ENCODE measurements around the gene MYRIP.
"Not testable (repeated sequence)": the region's sequence is repeated elsewhere in the genome, so short reads cannot be mapped to it uniquely, and the experiment has no call there.

MYRIP gene

DNA sequence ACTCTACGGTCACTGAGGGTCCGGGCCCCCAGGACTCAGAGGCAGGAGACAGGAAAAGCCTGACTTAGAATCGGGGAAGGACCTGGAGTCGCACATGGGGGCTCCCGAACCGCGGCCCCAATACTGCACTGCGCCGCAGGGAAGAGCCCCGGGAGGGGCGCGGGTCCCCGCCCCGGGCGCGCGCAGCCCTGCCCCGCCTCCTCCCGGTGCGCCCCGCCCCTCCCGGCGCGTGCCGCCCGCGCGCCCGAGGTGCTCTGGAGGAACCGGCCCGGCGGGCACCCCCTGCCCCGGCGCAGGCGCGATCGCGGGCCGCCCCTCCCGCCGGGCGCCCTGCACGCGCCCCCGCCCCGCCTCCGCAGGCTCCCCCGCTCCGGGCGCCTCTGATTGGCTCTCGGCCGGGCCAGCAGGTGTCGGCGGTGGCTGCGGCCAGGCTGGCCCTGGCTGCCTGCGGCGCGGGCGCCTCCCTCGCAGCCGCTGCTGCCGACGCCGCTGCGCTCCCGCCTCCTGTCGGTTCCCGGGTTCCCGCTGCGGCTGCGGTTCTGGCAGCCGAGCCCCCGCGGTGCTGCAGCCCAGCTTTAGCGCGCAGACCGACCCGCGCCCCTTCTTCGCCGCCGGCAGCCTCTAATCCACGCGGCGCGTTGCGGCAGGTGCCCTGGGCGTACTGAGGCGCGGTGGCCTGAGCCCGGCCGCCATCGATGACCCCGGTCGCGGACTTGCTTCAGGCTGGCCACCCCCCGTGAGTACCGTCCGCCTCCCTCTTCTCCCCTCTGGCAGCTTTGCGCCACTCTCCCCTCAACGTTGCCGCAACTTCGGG, at the start of gene MYRIP:
Gene MYRIP, plus strand, starts transcription at position 429 of the 814 bp plus-strand sequence. CDS start 91,208 bp downstream, outside the sequence.
- peak; percentile 17 for DNase-seq

DNA sequence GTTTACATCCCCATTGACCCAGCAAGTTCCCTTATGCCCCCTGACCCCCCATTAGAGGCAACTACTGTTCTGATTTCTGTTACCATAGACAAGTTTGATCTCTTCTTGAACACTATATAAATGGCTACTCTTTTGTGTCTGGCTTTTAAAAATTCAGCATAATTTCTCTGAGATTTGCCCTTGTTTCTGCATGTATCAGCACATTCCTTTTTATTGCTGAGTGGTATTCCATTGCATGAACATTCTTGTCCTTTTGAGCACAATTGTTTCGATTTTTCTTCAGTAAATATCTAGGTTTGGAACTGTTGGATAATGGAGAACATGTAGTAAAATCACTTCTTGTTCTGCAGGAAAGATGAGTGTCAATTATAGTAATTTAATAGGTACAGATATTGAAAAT, 49.1 kb upstream of the MYRIP start:
- no peak for DNase-seq

DNA sequence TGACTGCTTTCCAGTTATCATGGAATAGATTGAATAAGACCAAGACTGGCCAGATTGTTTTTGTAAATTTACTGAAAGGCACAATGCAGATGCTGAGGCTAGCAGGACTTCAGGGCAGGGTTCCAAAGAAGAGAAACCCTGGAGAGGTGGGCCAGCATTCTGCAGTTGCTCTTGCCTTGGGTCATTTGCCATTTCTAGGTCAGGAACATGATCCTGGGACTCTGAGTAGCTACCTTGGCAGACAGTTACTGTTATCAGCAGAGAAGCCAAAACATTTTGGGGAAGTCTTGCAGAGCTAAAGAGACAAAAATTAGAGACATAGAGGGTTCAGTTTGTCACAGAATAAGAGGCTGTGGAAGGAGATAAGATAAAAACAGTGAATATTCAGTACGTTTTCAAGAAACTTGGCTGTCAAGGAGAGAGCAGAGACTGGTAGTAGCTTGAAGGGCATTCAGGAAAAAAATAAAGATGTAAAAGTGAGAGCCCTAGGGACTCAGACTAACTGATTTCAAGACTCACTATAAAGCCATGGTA, 46.8 kb upstream of the MYRIP start:
- no peak for DNase-seq

DNA sequence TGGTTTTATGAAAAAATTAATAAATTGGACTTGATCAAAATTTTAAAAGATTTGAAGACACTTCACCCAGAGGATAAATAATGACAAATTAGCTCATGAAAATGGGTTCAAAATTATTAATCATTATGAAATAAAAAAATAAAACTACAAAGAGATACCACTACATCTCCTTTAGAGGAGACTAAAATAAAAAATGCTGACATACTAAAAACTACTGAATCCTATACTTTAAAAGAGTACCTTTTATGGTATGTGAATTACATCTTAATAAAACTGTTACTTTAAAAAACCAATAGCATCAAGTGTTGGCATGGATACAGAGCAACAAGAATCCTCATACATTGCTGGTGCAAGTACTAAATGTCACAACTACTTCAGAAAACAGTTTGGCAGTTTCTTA, 46.0 kb upstream of the MYRIP start:
- no peak for DNase-seq

DNA sequence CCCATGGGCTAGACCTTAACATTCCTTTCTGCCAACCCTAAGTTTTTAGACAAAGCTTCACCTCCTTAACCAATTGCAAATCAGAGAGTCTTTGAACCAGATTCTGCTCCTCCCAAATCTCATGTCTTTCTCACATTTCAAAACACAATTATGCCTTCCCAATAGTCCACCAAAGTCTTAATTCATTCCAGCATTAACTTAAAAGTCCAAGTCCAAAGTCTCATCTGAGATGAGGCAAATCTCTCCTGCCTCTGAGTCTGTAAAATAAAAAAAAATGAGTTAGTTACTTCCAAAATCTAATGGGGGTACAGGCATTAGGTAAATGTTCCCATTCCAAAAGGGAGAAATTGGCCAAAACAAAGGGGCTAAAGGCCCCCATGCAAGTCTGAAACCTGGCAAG, 43.8 kb upstream of the MYRIP start:
- DNase-seq: no peak

DNA sequence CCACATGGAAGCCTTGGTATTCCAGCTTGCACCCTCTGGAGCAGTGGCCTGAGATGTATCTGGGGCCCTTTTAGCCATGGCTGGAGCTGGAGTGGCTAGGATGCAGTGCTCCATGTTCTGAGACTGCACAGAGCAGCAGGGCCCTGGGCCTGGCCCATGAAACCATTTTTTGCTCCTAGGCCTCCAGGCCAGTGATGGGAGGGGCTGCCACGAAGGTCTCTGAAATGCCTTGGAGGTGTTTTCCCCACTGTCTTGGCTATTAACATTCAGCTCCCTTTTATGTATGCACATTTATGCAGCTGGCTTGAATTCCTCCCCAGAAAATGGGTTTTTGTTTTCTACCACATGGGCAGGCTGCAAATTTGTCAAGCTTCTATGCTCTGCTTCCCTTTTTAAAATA, 43.0 kb upstream of the MYRIP start:
- DNase-seq: no peak

DNA sequence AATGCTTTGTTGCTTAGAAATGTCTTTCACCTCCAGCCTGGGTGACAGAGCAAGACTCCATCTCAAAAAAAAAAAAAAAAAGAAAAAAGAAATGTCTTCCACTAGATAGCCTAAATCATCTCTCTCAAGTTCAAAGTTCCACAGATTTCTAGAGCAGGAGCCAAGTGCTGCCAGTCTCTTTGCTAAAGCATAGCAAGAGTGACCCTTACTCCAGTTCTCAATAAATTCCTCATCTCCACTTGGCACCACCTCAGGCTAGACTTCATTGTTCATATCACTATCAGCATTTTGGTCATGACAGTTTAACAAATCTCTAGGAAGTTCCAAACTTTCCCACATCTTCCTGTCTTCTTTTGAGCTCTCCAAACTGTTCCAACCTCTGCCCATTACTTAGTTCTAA, 42.5 kb upstream of the MYRIP start:
- DNase-seq: not testable (repeated sequence)

DNA sequence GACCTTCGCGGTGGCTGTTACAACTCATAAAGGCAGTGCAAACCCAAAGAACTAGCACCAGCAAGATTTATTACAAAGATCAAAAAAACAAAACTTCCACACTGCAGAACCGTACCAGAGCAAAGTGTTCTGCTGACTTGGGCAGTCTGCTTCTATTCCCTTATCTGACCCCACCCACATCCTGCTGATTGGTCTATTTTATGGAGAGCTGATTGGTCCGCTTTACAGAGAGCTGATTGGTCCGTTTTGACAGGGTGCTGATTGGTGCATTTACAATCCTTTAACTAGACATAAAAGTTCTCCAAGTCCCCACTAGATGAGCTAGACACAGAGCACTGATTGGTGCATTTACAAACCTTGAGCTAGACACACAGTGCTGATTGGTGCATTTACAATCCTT, 31.2 kb upstream of the MYRIP start:
- not testable (repeated sequence) for DNase-seq

DNA sequence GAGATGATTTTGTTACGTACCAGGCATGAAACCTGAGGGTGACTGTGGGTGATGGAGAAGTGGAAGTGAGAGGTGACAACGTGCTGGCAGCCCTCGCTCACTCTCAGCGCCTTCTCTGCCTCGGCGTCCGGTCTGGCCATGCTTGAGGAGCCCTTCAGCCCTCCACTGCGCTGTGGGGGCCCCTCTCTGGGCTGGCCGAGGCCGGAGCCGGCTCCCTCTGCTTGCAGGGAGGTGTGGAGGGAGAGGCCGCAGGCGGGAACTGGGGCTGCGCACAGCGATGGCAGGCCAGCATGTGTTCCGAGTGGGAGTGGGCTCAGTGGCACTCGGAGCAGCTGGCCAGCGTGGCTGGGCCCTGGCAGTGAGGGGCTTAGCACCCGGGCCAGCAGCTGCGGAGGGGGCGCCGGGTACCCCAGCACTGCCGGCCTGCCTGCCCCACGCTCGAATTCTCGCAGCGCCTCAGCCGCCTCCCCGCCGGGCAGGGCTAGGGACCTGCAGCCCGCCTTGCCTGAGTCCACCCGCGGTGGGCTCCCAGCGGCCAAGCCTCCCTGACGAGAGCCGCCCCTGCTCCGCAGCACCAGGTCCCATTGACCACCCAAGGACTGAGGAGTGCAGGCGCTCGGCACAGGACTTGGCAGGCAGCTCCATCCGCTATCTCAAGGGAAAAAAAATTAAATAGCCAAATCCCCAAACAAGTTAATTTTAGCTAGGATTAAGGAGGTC, 29.7 kb upstream of the MYRIP start:
- no peak for DNase-seq

DNA sequence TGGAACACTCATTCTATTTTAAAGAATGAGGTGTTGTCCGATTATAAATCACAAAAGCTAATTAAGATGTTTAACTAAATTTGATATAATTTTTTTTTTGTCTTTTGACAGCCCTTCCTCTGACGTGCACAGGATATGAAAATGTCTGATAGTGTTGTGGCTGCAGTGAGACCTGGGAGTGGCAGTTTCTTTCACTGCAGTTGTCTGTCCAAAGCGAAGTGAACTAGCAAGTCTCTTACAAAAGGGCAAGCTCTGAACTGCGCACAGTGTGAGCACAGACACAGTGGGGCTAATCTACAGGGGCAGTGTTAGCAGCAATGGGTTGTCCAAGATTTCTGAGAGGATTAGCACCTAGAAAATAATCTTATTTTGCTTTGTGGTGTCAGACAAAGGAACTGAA, 29.1 kb upstream of the MYRIP start:
- DNase-seq: no peak

DNA sequence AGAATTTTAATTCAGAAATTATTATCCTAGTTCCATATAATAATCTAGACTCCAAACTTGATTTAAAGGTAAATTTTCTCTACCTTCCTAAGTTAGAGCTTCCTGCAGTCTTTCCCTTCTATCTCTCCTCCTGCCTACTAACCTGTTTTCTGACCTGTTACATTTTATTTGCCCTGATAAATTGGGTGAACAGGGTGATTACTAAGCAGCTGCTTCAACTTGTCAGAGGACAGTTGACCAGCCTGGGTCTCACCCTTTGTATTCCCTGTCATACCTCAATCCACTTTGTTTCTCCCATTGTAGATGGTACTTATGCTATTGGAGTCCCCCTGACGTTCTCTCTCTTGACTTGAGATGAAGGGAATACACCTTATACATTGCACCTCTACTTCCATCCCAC, 28.4 kb upstream of the MYRIP start:
- DNase-seq: no peak

DNA sequence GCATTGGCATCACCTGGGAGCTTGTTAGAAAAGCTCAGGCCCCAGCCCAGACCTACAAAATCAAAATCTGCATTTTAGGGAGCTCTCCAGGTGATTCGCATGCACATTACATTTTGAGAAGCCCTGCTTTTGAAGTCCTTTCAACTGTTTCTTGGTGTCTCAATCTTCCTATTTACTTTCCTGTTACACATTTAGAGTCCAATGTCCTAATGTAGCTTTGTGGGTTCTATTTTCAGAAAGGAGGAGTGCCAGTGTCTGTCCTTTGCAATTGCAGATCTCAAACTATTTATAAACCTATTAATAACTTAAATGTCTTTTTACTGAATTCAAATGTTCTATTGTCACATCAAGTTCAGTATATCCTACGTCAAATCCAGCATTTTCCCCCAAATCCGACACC, 27.8 kb upstream of the MYRIP start:
- DNase-seq: no peak

DNA sequence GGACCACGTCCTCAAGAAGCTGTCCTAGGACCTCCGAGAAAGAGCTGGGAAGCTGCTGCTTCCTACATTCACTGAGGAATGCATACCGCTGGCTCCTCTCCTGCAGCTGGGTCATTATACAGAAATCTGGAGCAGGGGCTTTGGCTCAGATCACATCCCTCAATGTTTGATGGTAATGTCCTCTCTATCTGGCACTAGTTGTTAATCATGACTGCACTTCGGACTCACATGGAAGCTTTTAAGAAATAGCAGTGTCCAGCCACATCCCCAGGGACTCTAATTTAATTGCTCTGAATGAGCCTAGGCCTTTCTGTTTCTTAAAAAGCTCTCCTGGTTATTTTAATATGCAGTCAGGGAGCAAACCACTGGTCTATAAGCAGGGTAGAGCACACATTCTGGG, 25.7 kb upstream of the MYRIP start:
- DNase-seq: no peak

DNA sequence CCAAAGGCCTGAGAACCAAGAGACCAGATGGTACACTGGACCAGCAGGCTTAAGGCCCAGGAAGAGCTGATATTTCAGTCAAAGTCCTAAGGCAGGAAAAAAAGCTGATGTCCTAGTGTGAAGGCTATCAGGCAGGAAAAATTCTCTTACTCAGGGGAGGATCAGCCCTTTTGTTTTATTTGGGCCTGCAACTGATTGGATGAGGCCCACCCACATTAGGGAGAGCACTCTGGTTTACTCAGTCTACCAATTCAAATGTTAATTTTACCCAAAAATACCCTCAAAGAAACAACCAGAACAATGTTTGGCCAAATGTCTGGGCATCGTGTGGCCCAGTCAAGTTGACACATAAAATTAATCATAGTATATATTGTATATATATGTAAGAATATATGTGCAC, 24.5 kb upstream of the MYRIP start:
- no peak for DNase-seq

DNA sequence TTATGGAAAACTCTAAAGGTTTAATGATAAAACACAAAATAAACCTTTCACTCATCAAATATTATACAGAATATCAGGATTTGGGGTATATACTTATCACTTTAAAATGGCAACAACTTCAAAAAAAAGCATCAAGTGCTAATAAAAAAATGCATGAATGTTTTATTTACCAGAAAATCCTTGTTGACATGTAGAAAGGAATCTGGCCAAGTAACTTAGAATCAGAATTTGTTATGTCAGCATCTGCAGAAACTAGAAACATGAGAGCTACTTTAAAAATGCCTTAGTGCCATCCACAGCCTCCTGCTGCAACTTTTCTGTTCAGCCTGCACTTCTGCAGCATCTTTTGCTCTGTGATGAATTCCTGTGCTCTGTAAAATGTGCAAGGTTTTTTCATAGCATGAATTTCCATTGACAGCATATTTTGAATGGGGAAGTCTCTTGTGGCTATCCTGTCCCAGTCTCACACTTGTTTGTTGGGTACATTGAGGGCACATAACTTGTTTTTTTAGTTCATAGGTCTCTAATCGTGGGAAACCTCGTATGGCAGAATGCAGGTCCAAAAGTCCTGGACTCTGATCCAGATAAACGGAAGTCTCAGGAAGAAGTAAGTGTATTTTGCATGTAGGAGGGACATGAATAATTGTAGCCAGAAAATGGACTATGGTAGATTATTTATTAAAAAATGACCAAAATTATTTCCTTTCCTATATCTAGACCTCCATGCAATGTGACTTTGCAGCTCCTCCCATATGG, 21.1 kb upstream of the MYRIP start:
- no peak for DNase-seq

DNA sequence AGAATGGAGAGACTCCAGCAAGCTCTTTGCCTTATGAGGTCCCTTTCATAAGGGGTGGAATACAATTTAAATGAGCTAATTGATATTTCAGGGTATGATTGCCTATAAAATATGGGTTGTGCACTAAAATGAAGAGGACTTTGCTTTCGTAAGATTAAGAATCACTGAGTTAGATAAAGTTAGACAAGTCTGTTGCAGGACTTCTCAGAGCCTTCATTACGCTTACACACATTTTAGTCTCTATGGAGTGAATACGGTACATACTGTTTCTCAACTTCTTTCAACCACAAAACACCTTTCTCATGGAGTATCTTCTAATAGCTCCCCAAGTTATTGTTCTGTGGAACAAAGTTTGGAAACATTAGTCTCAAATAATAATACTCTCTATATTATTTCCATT, 17.8 kb upstream of the MYRIP start:
- DNase-seq: no peak

DNA sequence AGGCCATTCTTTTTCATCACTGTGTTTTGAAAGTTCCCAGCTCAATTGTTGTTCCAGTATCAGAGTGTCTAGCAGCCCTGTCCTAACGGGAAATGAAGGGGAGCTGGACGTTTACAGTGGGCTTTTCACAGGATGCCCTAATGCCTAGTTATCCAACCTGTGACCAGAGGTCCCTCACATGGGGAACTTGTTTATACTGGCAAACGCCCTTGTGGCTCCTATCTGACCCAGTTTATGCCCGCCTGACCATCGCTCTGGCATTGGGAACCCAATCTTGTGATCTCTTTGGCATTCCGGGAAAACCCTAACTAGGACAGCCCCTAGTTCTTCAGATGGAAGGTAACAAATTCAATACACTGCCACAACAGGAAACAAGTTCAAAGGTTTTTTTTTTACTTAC, 14.5 kb upstream of the MYRIP start:
- no peak for DNase-seq

DNA sequence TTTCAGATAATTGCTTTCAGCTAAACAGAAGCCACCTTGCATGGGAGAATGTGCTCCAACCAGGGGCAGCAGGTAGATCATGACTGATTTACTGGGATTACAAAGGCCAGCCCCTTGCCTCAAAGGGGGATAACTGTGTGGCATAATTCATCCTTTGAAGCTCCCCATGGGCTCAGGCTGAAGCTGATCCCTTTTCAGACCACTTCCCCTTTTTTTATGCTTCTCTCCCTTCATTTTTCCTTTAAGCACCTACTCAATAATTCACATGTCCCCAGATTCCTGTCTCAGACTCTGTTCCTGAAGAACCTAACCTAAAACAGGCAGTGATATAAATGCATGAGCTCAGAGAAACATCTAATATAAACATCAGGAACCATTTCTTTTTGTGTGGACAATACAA, 8.2 kb upstream of the MYRIP start:
- DNase-seq: no peak

DNA sequence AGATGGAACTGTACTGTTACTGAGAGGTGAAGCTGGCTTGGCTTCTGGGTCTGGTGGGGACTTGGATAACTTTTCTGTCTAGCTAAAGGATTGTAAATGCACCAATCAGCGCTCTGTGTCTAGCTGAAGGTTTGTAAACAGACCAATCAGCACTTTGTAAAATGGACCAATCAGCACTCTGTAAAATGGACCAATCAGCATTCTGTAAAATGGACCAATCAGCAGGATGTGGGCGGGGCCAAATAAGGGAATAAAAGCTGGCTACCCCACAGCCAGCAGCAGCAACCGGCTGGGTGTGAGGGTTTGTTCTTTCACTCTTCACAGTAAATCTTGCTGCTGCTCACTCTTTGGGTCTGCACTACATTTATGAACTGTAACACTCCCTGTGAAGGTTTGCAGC, 6.9 kb upstream of the MYRIP start:
- DNase-seq: not testable (repeated sequence)

DNA sequence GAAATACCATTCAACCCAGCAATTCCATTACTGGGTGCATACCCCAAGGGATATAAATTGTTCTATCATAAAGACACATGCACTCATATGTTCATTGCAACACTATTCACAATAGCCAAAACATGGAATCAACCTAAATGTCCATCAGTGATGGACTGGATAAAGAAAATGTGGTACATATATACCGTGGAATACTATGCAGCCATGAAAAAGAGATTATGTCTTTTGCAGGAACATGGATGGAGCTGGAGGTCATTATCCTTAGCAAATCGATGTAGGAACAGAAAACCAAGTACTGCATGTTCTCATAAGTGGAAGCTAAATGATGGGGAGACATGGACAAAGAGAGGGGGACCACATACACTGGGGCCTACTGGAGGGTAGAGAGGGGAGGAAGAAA, 5.5 kb upstream of the MYRIP start:
- no peak for DNase-seq

DNA sequence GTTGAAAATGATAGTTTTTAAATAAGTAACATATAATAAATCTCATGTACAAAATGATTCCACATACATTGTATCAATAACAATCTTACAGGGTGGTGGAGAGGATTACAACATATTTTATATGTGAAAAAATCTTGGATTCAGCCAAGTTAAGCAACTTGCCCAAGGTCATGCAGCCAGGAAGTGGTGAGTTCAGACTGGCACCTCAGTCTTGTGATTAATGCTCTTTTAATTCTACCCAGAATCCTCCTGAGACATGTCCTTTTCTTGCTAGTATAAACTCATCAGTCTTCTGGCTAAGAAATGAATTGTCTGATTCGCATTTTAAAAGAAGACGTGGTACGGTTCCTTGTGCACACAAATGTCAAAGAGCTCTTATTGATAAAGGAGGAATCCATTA, 4.5 kb upstream of the MYRIP start:
- DNase-seq: no peak

DNA sequence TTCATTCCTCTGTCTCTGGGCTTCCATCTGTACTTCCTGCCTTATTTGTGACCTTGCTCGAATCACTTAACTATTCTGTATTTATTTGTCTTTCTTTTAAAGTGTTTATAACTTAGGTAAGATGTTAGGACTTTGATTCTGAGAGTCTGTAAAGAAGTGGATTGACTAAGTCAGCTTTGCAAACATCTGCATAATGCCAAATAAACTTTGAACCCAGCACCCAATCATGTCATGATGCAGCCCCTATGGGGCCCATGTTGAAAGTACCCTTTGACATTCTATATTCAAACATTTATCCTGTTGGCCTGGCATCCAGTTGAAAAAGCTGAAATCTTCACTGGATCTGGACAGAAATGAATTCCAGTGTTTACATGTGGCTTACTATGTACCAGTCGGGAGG, 3.8 kb upstream of the MYRIP start:
- DNase-seq: no peak

DNA sequence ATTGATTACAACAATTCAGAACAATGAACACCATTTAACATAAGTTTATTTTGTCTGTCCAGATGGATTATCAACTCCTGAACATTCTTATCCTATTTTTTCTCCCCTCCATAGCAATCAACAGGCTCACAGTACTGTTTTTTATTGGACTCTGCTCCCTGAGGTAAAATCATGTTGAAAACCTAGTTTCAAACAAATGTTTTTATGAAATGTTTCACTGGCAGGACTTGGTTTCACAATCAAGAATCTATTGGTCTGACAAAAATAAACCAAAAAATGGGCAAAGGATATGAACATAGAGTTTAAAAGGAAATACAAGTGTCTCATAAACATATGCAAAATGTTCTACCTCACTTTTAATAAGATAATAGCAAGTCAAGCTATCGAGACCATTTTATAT, 2.6 kb upstream of the MYRIP start:
- no peak for DNase-seq
